Epithelial cell of alveolus of lung (primary cell): ENCODE data around the gene CCBE1. TPM values are rescaled to one million over a fixed set of nuclear protein-coding genes. Genes with fewer than 3 reads are reported as not detected.

ENCODE experiments used
- total RNA-seq: library from RNA; depleted of rRNA; stranded (reverse); fragments of >200 nt; gene quantifications from 2 replicates; pipeline ENCODE4 v1.2.1, GENCODE V29; 2015

Gene CCBE1
- 34.5 and 38.1 TPM in 2 replicates for total RNA-seq

GRCh38 chr18:59697236-59697932 lies at the start of gene CCBE1:
Gene CCBE1 (minus strand): TSS chr18:59697423.

Other genes with a start within 250 kb of the CCBE1 start
- gene PMAIP1, start 202.6 kb upstream of the CCBE1 start, total RNA-seq = 10.7 and 43.3 TPM in 2 replicates